Astrocyte of the cerebellum (primary cell): ENCODE results near the gene GALNT17.
"Not testable (repeated sequence)": the region's sequence is repeated elsewhere in the genome, so short reads cannot be mapped to it uniquely, and the experiment has no call there.

Experiments
- DNase-seq: peaks from one replicate; pipeline ENCODE4 v3.0.0-alpha.2; 2011; ENCODE audit warnings: low read depth
- H3K4me3 ChIP-seq: 2 replicates; pipeline ENCODE4 v1.5.1; 2011; ENCODE audit warnings: mild to moderate bottlenecking, low read depth, low read length, moderate library complexity
- CTCF ChIP-seq: IDR thresholded peaks from 2 replicates; pipeline ENCODE4 v1.5.1; 2012; ENCODE audit warnings: low read length, low read depth, moderate library complexity, mild to moderate bottlenecking; ENCODE audit errors: missing control alignments
- in situ Hi-C: cut with HindIII; loops from 2 replicates; pipeline ENCODE4 v1.10.0; 2017; ENCODE audit warnings: low sequenced_read_pairs

Gene GALNT17

DNA sequence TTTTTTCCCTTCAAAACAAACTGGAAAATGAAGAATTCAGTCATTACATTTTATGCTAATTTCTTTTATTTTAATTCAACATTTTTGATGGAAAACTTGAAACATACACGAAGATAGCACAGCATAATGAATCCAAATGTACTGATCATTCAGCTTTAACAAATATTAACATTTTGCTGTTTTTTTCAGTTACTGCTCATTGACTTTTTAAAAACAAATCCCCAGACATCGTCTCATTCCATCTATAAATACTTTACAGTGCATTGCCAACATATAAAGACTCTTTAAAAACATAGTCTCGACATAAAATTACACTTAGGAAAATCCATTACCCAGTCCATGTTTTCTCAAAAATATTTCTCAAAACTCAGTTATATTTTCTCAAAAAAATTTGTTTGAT is 452.3 kb downstream of the GALNT17 start:
- H3K4me3 ChIP-seq, result no peak overlapping the region
- in situ Hi-C loops, result no loop called here
- no peak for TF ChIP-seq CTCF
- DNase-seq, result no peak

GRCh38 chr7:71591876-71592275 is 459.9 kb downstream of the GALNT17 start:
- no peak for TF ChIP-seq CTCF
- no peak for DNase-seq
- in situ Hi-C loops, result no loop called here
- H3K4me3 ChIP-seq, result no peak overlapping the region

DNA sequence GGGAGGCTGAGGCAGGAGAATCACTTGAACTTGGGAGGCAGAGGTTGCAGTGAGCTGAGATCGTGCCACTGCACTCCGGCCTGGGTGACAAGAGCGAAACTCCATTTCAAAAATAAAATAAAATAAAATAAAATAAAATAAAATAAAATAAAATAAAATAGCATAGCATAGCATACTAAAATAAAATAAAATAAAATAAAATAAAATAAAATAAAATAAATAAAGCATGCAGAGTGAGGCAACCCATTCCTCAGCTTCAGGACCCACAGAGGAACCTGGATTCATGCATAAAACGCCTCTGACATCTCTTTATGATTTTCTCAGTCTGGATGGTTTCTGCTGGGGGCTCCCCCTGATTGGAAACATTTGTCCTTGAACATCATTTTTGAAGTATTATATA is 460.4 kb downstream of the GALNT17 start:
- in situ Hi-C loops, H3K4me3 ChIP-seq, DNase-seq: not testable (repeated sequence)

DNA sequence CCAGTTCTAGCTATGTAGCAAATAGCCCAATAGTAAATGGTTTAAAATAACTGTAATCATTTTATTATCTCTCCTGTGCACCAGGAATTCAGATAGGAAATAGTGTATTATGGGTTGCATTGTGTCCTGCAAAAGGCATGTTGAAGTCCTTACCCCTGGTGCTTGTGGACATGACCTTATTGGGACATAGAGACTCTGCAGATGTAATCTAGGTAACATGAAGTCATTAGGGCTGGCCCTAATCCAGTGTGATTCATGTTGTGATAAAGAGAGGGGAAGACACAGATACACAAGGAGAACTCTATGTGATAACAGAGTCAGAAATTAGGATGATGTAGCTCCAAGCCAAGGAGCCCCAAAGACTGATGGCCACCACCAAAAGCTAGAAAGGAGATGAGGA is 462.8 kb downstream of the GALNT17 start:
- in situ Hi-C loops, result no loop called here
- no peak overlapping the region for H3K4me3 ChIP-seq
- no peak for DNase-seq
- no peak for TF ChIP-seq CTCF

DNA sequence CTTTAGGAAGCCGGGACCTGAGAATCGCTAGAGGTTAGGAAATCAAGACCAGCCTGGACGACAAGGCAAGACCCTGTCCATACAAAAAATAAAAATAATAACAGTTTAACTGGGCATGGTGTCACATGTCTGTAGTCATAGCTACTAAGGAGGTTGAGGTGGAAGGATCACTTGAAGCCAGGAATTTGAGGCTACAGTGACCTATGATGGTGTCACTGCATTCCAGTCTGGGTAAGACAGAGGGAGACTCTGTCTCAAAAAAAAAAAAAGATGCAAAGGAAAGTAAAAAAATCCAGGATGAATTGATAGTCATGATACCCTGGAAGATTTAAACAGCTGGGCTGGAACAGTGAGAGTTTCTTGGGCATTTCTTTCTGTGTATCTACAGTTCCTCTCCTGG is 463.2 kb downstream of the GALNT17 start:
- DNase-seq, result no peak
- no peak for TF ChIP-seq CTCF
- no peak overlapping the region for H3K4me3 ChIP-seq
- in situ Hi-C loops, result no loop called here

- no peak for TF ChIP-seq CTCF
- no peak for DNase-seq
These were observed 466.6 kb downstream of the GALNT17 start for GRCh38 chr7:71598553-71598952.

DNA sequence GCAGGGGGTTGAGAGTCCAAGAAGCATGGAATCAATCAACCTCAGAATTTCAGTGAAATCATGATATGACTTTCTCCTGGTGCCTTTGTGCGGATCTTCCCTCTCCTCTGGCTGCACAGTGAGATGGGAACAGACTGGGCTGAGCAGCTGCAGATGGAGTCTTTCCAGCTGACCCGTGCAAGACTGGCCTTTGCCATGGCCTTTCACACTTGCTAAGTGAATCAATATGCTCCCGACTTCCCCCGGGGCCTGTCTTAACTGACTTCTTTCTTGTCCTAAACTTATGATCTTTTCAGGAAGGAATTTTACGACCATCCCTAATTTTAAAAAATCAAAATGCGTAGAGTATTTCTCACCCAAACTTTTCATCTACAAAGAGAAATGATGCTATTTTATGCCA is 469.9 kb downstream of the GALNT17 start:
- H3K4me3 ChIP-seq, result no peak overlapping the region
- in situ Hi-C loops, result no loop called here
- DNase-seq, result no peak
- no peak for TF ChIP-seq CTCF

More at GRCh38 chr7:71598553-71598952, 466.6 kb downstream of the GALNT17 start:
- H3K4me3 ChIP-seq, result no peak overlapping the region
- in situ Hi-C loops, result no loop called here
